PFSK-1 (cell line): ENCODE data around the gene CASTOR1.

Source experiments
- FOXP2 ChIP-seq: optimal IDR thresholded peaks from 2 replicates; pipeline ENCODE3; 2011; ENCODE audit warnings: borderline replicate concordance, control low read depth, inconsistent platforms; ENCODE audit not compliant: insufficient read depth; ENCODE audit errors: extremely low read length, extremely low read depth
- POLR2AphosphoS5 ChIP-seq: IDR thresholded peaks from 2 replicates; pipeline ENCODE4 v1.6.1; 2012; ENCODE audit warnings: low read depth, mild to moderate bottlenecking, control low read depth, low read length, moderate library complexity
- REST ChIP-seq, 2 experiments: IDR thresholded peaks; 2 replicates each; pipeline versions ENCODE4 v1.6.1 to v1.8.0; 2011 to 2012; ENCODE audit warnings: low read depth in 2 of 2, low read length in 2 of 2, control low read depth in 1 of 2, inconsistent platforms in 1 of 2, mild to moderate bottlenecking in 1 of 2, moderate library complexity in 1 of 2; ENCODE audit not compliant: insufficient read depth in 1 of 2
- SIN3A ChIP-seq: IDR thresholded peaks from 2 replicates; pipeline ENCODE4 v1.6.1; 2012; ENCODE audit warnings: mild to moderate bottlenecking, low read length, moderate library complexity, borderline replicate concordance; ENCODE audit not compliant: insufficient read depth
- TAF1 ChIP-seq: IDR thresholded peaks from 2 replicates; pipeline ENCODE4 v1.6.1; 2012; ENCODE audit warnings: low read length, control low read depth, borderline replicate concordance; ENCODE audit not compliant: insufficient read depth

- TF ChIP-seq TAF1 = no peak
- TF ChIP-seq POLR2AphosphoS5 = no peak
- TF ChIP-seq REST (IDR thresholded peaks at IDR 0.05; ENCODE audit: insufficient read depth in 1 of 2, low read depth in 2 of 2, low read length in 2 of 2) = no peak
- no peak for TF ChIP-seq SIN3A
- TF ChIP-seq FOXP2 = no peak
Measured at GRCh38 chr22:30275625-30276024, 13.7 kb downstream of the CASTOR1 start.
